ENCODE results near the gene GXYLT1. TPM values are rescaled to one million over a fixed set of nuclear protein-coding genes. Genes with fewer than 3 reads are reported as not detected.

GXYLT1 gene
- total RNA-seq, 4 donors from 2014 or later = 11.3 to 36.2 (median 15.5) TPM

GRCh38 chr12:42163913-42164312 is 19.2 kb upstream of the GXYLT1 start:
- no peaks in the 10 kb centered on the region for H3K9me3 ChIP-seq
- H3K4me3 ChIP-seq = no peak overlapping the region
- no peaks in the 10 kb centered on the region for H3K36me3 ChIP-seq
- H3K27ac ChIP-seq = no peak overlapping the region
- DNase-seq = no peak
- TF ChIP-seq POLR2A (IDR thresholded peaks at IDR 0.05) = no peak
- TF ChIP-seq, protein P1, sequence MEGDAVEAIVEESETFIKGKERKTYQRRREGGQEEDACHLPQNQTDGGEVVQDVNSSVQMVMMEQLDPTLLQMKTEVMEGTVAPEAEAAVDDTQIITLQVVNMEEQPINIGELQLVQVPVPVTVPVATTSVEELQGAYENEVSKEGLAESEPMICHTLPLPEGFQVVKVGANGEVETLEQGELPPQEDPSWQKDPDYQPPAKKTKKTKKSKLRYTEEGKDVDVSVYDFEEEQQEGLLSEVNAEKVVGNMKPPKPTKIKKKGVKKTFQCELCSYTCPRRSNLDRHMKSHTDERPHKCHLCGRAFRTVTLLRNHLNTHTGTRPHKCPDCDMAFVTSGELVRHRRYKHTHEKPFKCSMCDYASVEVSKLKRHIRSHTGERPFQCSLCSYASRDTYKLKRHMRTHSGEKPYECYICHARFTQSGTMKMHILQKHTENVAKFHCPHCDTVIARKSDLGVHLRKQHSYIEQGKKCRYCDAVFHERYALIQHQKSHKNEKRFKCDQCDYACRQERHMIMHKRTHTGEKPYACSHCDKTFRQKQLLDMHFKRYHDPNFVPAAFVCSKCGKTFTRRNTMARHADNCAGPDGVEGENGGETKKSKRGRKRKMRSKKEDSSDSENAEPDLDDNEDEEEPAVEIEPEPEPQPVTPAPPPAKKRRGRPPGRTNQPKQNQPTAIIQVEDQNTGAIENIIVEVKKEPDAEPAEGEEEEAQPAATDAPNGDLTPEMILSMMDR (IDR thresholded peaks at IDR 0.05) = no peak
- no peaks in the 10 kb centered on the region for H3K4me1 ChIP-seq
- no peaks in the 10 kb centered on the region for H3K27me3 ChIP-seq
- intact Hi-C loops (cut with DNase I; ENCODE audit: low total_unique reads) = no loop called here

DNA sequence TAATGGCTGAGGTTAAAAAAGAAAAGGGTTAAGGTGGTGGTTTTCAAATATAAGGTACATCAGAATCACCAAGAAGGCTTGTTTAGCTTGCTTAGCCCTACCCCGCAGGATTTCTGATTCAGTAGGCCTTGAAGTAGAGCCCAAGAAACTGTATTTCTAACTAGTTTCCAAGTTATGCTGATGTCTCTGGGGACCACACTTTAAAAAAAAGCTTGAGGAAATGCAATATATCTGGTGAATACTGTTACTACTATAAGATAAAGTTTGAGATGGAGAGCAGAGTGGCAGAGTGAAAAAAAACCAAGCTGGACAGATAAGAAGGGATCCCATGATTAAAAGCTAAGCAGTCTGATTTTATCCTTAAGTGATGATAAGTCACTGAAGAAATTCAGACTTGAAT is 18.3 kb upstream of the GXYLT1 start:
- Histone ChIP-seq H3K4me1 (no peaks in the 10 kb centered on the region), H3K27me3 (no peaks in the 10 kb centered on the region), H3K36me3 (no peaks in the 10 kb centered on the region), H3K27ac (no peak overlapping the region), H3K4me3 (no peak overlapping the region), H3K9me3 (no peaks in the 10 kb centered on the region)
- intact Hi-C loops (cut with DNase I; ENCODE audit: low total_unique reads) = no loop called here
- no peak for TF ChIP-seq POLR2A (IDR thresholded peaks at IDR 0.05)
- TF ChIP-seq, protein P1 (IDR thresholded peaks at IDR 0.05) = no peak
- no peak for DNase-seq

GRCh38 chr12:42162193-42162592 is 17.5 kb upstream of the GXYLT1 start:
- H3K9me3 ChIP-seq = no peaks in the 10 kb centered on the region
- H3K27me3 ChIP-seq = no peaks in the 10 kb centered on the region
- intact Hi-C loops (cut with DNase I; ENCODE audit: low total_unique reads) = no loop called here
- DNase-seq = no peak
- H3K4me1 ChIP-seq = no peaks in the 10 kb centered on the region
- TF ChIP-seq, protein P1 (IDR thresholded peaks at IDR 0.05) = no peak
- no peak for TF ChIP-seq POLR2A (IDR thresholded peaks at IDR 0.05)
- no peak overlapping the region for H3K4me3 ChIP-seq
- no peak overlapping the region for H3K27ac ChIP-seq
- H3K36me3 ChIP-seq = no peaks in the 10 kb centered on the region

GRCh38 chr12:42161529-42161928 is 16.9 kb upstream of the GXYLT1 start:
- H3K9me3 ChIP-seq = no peaks in the 10 kb centered on the region
- no peak for DNase-seq
- intact Hi-C loops (cut with DNase I; ENCODE audit: low total_unique reads) = no loop called here

DNA sequence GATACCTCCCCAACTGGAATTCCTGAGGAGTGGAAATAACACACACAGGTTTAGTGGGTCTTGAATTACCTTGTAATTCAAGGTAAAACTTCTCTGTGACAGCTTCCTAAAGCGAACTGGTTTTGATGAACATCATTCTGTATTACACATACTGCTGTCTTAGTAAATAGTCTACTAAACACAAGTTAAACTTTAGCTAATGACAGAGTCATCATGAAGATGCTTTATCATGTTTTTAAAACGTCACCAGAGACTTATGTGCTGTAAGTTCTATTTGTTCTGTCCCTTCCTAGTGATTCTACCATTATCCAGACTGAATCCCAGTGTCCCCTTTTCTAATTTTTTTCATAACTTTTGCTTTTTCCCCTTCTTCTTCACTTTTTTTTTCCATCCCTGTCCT is 11.6 kb upstream of the GXYLT1 start:
- Histone ChIP-seq H3K27ac (no peak overlapping the region), H3K9me3 (no peaks in the 10 kb centered on the region), H3K36me3 (no peaks in the 10 kb centered on the region), H3K27me3 (no peaks in the 10 kb centered on the region), H3K4me1 (no peaks in the 10 kb centered on the region), H3K4me3 (no peak overlapping the region)
- intact Hi-C loops (cut with DNase I; ENCODE audit: low total_unique reads) = no loop called here
- no peak for DNase-seq
- no peak for TF ChIP-seq POLR2A (IDR thresholded peaks at IDR 0.05)
- TF ChIP-seq, protein P1 (IDR thresholded peaks at IDR 0.05) = no peak

More at GRCh38 chr12:42161529-42161928, 16.9 kb upstream of the GXYLT1 start:
- no peaks in the 10 kb centered on the region for H3K36me3 ChIP-seq
- no peaks in the 10 kb centered on the region for H3K27me3 ChIP-seq
- TF ChIP-seq POLR2A (IDR thresholded peaks at IDR 0.05) = no peak
- TF ChIP-seq, protein P1 (IDR thresholded peaks at IDR 0.05) = no peak
- no peaks in the 10 kb centered on the region for H3K4me1 ChIP-seq
- H3K27ac ChIP-seq = no peak overlapping the region
- H3K4me3 ChIP-seq = no peak overlapping the region
